Loucy (cell line): Measurements from ENCODE around the gene ENPEP.

Experiments used
- H2AFZ ChIP-seq: fragments of 200-600 bp; sonication (generic); 2 replicates; pipeline ENCODE4 v1.6.0; 2016; ENCODE audit warnings: antibody characterized with exemption, mild to moderate bottlenecking, low read length, moderate library complexity
- H3F3A ChIP-seq: fragments of 200-600 bp; 2 replicates; pipeline ENCODE4 v1.6.0; 2016; ENCODE audit warnings: antibody characterized with exemption, low read depth, mild to moderate bottlenecking
- H3K27me3 ChIP-seq: fragments of 200-600 bp; sonication (generic); 2 replicates; pipeline ENCODE4 v1.6.1; 2014; ENCODE audit warnings: low read length, mild to moderate bottlenecking; ENCODE audit not compliant: insufficient read depth, poor library complexity, severe bottlenecking
- H3K36me3 ChIP-seq: fragments of 200-600 bp; sonication (generic); 2 replicates; pipeline ENCODE4 v1.6.1; 2016; ENCODE audit warnings: low read length; ENCODE audit not compliant: insufficient read depth
- H3K4me1 ChIP-seq: fragments of 200-600 bp; sonication (generic); 2 replicates; pipeline ENCODE4 v1.5.1; 2014; ENCODE audit warnings: low read length, mild to moderate bottlenecking; ENCODE audit not compliant: insufficient read depth, poor library complexity, severe bottlenecking
- H3K4me2 ChIP-seq: fragments of 200-600 bp; sonication (generic); 2 replicates; pipeline ENCODE4 v1.6.0; 2014; ENCODE audit warnings: antibody characterized with exemption, low read length, low read depth, mild to moderate bottlenecking; ENCODE audit not compliant: poor library complexity, severe bottlenecking
- H3K4me3 ChIP-seq: fragments of 200-600 bp; sonication (generic); 2 replicates; pipeline ENCODE4 v1.5.1; 2014; ENCODE audit warnings: low read length, mild to moderate bottlenecking, mixed read lengths; ENCODE audit not compliant: poor library complexity, severe bottlenecking
- H3K79me2 ChIP-seq: fragments of 200-600 bp; sonication (generic); 2 replicates; pipeline ENCODE4 v1.6.1; 2014; ENCODE audit warnings: low read length; ENCODE audit not compliant: insufficient read depth
- H3K9ac ChIP-seq: fragments of 200-600 bp; sonication (generic); 2 replicates; pipeline ENCODE4 v1.6.0; 2014; ENCODE audit warnings: mild to moderate bottlenecking, low read depth, low read length, moderate library complexity; ENCODE audit not compliant: poor library complexity, severe bottlenecking
- H3K9me2 ChIP-seq: fragments of 200-600 bp; sonication (generic); replicated peaks from 2 replicates; pipeline ENCODE4 v1.6.1; 2016; ENCODE audit warnings: low read depth, low read length, mixed read lengths
- H3K9me3 ChIP-seq: fragments of 200-600 bp; sonication (generic); 2 replicates; pipeline ENCODE4 v1.6.1; 2014; ENCODE audit warnings: mild to moderate bottlenecking, antibody characterized with exemption, low read length, low read depth; ENCODE audit not compliant: insufficient read depth
- H4K20me1 ChIP-seq: fragments of 200-600 bp; sonication (generic); 2 replicates; pipeline ENCODE4 v1.6.0; 2014; ENCODE audit warnings: antibody characterized with exemption, low read length, mild to moderate bottlenecking; ENCODE audit not compliant: insufficient read depth, poor library complexity, severe bottlenecking
- EZH2phosphoT487 ChIP-seq: fragments of 200-600 bp; IDR thresholded peaks from 2 replicates; pipeline ENCODE4 v1.6.1; 2018; ENCODE audit warnings: antibody characterized with exemption, mild to moderate bottlenecking, moderate library complexity, borderline replicate concordance
- TF ChIP-seq, protein P1 (sequence below): fragments of 200-600 bp; sonication (generic); conservative IDR thresholded peaks from 2 replicates; pipeline ENCODE4 v1.5.1; 2014; ENCODE audit warnings: mild to moderate bottlenecking, antibody characterized with exemption, low read length

ENPEP gene

DNA sequence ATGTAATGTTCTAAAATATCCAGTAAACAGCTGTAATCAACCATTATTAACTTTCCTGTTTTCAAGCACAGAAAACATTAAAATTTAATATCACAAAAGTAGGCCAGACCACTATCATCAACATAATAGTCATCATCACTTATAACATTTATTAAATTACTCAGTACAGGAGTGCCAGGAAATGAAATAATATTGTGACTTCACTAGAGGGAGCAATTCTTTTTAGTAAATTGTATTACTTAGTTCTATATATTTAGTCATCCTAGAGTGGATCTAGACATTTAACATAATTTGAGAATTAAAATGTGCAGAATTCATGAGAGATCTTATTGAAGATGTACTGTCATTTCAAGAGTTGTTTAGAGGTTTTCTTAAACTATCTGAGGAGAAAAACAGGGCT, 113.3 kb downstream of the ENPEP start:
- no peaks in the 10 kb centered on the region for H3K27me3 ChIP-seq
- no peak overlapping the region for H3K9ac ChIP-seq
- TF ChIP-seq, protein P1, sequence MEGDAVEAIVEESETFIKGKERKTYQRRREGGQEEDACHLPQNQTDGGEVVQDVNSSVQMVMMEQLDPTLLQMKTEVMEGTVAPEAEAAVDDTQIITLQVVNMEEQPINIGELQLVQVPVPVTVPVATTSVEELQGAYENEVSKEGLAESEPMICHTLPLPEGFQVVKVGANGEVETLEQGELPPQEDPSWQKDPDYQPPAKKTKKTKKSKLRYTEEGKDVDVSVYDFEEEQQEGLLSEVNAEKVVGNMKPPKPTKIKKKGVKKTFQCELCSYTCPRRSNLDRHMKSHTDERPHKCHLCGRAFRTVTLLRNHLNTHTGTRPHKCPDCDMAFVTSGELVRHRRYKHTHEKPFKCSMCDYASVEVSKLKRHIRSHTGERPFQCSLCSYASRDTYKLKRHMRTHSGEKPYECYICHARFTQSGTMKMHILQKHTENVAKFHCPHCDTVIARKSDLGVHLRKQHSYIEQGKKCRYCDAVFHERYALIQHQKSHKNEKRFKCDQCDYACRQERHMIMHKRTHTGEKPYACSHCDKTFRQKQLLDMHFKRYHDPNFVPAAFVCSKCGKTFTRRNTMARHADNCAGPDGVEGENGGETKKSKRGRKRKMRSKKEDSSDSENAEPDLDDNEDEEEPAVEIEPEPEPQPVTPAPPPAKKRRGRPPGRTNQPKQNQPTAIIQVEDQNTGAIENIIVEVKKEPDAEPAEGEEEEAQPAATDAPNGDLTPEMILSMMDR = peak; percentile 63
- TF ChIP-seq EZH2phosphoT487 = no peak
- H3K36me3 ChIP-seq = no peaks in the 10 kb centered on the region
- no peaks in the 10 kb centered on the region for H4K20me1 ChIP-seq
- H3K9me2 ChIP-seq = no peaks in the 10 kb centered on the region
- no peaks in the 10 kb centered on the region for H3K4me1 ChIP-seq
- H3K4me2 ChIP-seq = no peak overlapping the region
- no peaks in the 10 kb centered on the region for H3F3A ChIP-seq
- no peak overlapping the region for H3K4me3 ChIP-seq
- H2AFZ ChIP-seq = no peak overlapping the region
- H3K79me2 ChIP-seq = no peaks in the 10 kb centered on the region
- no peaks in the 10 kb centered on the region for H3K9me3 ChIP-seq

DNA sequence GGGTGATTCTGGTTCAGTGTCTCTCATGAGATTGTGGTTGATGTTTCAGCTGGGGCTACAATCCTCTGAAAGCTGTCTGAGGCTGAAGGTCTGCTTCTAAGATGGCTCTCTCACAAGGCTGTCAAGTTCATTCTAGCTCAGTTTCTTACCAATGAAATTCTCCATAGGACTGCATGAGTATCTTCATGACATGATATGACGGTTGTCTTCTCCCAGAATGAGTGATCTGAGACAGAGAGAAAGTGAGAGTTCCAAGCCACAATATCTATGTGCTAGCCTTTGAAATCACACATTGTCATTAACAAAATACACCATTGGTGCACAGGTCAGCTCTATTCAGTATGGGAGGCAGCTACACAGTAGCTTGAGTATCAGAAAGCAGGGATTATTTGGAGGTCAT, 119.6 kb downstream of the ENPEP start:
- Histone ChIP-seq H2AFZ (no peak overlapping the region), H3K79me2 (no peaks in the 10 kb centered on the region), H3K36me3 (no peaks in the 10 kb centered on the region), H3K4me2 (no peak overlapping the region), H3K9ac (no peak overlapping the region), H3K27me3 (no peaks in the 10 kb centered on the region), H3K9me2 (no peaks in the 10 kb centered on the region), H3K4me3 (no peak overlapping the region), H3K9me3 (peaks cover 3% of the 10 kb centered on the region; the same call in 1 of the 2 replicates), H3K4me1 (no peaks in the 10 kb centered on the region), H4K20me1 (no peaks in the 10 kb centered on the region), H3F3A (no peaks in the 10 kb centered on the region)
- no peak for TF ChIP-seq EZH2phosphoT487

DNA sequence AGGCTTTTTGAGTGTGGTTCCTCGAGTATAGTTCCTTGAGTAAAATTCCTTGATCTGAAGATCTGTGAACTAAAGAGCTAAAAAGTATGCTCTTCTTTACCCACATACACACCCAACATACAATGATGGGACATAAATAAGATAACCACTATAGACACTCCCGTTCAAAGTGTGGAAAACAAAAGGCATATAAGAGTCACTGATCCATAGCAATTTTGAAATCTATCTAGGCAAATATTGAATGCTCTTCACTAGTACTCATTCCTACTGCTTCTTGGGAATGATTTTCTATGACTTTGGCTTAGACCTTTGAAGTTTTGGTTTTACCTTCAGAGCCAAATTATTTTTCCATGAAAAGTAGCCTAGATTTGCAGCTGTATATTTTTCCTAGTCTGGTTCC, 120.5 kb downstream of the ENPEP start:
- Histone ChIP-seq H3F3A (no peaks in the 10 kb centered on the region), H2AFZ (no peak overlapping the region), H3K79me2 (no peaks in the 10 kb centered on the region), H3K9me2 (no peaks in the 10 kb centered on the region), H3K4me3 (no peak overlapping the region), H3K27me3 (no peaks in the 10 kb centered on the region), H3K9me3 (peaks cover 3% of the 10 kb centered on the region; the same call in 1 of the 2 replicates), H3K36me3 (no peaks in the 10 kb centered on the region), H3K4me2 (no peak overlapping the region), H3K4me1 (no peaks in the 10 kb centered on the region), H3K9ac (no peak overlapping the region), H4K20me1 (no peaks in the 10 kb centered on the region)
- TF ChIP-seq, protein P1 = no peak

DNA sequence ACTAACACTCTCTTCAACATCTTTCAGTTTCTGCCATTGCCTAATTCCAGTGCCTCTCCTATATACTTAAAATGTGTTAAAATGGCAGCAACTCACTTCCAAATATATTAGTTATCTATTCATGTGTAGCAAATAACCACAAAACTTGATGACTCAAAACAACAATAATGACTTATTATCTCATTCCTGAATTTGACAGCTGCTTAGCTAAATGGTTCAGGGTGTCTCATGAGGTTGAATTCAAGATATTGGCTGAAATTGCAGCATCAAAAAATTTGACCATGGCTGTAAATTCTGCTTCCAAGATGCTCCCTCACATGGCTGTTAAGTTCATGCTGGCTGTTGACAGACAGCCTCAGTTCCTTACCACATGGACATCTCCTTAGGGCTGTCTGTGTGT, 121.6 kb downstream of the ENPEP start:
- Histone ChIP-seq H2AFZ (no peak overlapping the region), H4K20me1 (no peaks in the 10 kb centered on the region), H3K4me2 (no peak overlapping the region), H3K9ac (no peak overlapping the region), H3K9me2 (no peaks in the 10 kb centered on the region), H3K36me3 (no peaks in the 10 kb centered on the region), H3K27me3 (no peaks in the 10 kb centered on the region), H3K4me3 (no peak overlapping the region), H3F3A (no peaks in the 10 kb centered on the region), H3K9me3 (peaks cover 3% of the 10 kb centered on the region; the same call in 1 of the 2 replicates), H3K4me1 (no peaks in the 10 kb centered on the region), H3K79me2 (no peaks in the 10 kb centered on the region)
- no peak for TF ChIP-seq EZH2phosphoT487
- TF ChIP-seq, protein P1 = no peak
